GM06990 (cell line): ENCODE data around the gene NDUFB2.
"Not testable (repeated sequence)": the region's sequence is repeated elsewhere in the genome, so short reads cannot be mapped to it uniquely, and the experiment has no call there.

ENCODE experiments used
- DNase-seq: peaks from one replicate; pipeline ENCODE4 v3.0.0-alpha.2; 2011; ENCODE audit not compliant: insufficient read length; ENCODE audit errors: extremely low read depth
- H3K27me3 ChIP-seq: replicated peaks from 2 replicates; pipeline ENCODE4 v1.6.0; 2011; ENCODE audit warnings: low read length; ENCODE audit not compliant: control insufficient read depth, insufficient read depth
- H3K36me3 ChIP-seq: 2 replicates; pipeline ENCODE4 v1.5.1; 2011; ENCODE audit warnings: low read length; ENCODE audit not compliant: control insufficient read depth, insufficient read depth
- H3K4me3 ChIP-seq: replicated peaks from 2 replicates; pipeline ENCODE4 v1.5.1; 2011; ENCODE audit warnings: low read depth, mild to moderate bottlenecking, control low read depth, low read length
- CTCF ChIP-seq: IDR thresholded peaks from 2 replicates; pipeline ENCODE4 v1.5.1; 2011; ENCODE audit warnings: low read length, control low read depth, mild to moderate bottlenecking, inconsistent platforms; ENCODE audit not compliant: insufficient read depth, poor library complexity, severe bottlenecking

NDUFB2 gene

GRCh38 chr7:140698477-140698876 lies 2.0 kb downstream of the NDUFB2 start:
- DNase-seq, result no peak
- H3K4me3 ChIP-seq, result no peak overlapping the region

GRCh38 chr7:140702774-140703173 lies 6.3 kb downstream of the NDUFB2 start:
- peaks cover 10% of the 10 kb centered on the region for H3K36me3 ChIP-seq
- no peak for TF ChIP-seq CTCF
- no peak overlapping the region for H3K4me3 ChIP-seq
- no peak for DNase-seq
- no peaks in the 10 kb centered on the region for H3K27me3 ChIP-seq

More at GRCh38 chr7:140698477-140698876, 2.0 kb downstream of the NDUFB2 start:
- TF ChIP-seq CTCF, result no peak
- Histone ChIP-seq H3K36me3 (no peaks in the 10 kb centered on the region; the same call in 1 of the 2 replicates), H3K27me3 (no peaks in the 10 kb centered on the region)

GRCh38 chr7:140704205-140704604 lies 7.7 kb downstream of the NDUFB2 start:
- no peak overlapping the region for H3K4me3 ChIP-seq
- DNase-seq, result no peak
- H3K36me3 ChIP-seq, result peaks cover 10% of the 10 kb centered on the region
- TF ChIP-seq CTCF, result no peak
- H3K27me3 ChIP-seq, result no peaks in the 10 kb centered on the region

GRCh38 chr7:140707132-140707531 lies 10.6 kb downstream of the NDUFB2 start:
- no peak for DNase-seq
- H3K36me3 ChIP-seq, result peaks cover 10% of the 10 kb centered on the region

GRCh38 chr7:140708764-140709163 lies 12.3 kb downstream of the NDUFB2 start:
- not testable (repeated sequence) for H3K27me3 ChIP-seq, DNase-seq, H3K4me3 ChIP-seq, H3K36me3 ChIP-seq

More at GRCh38 chr7:140707132-140707531, 10.6 kb downstream of the NDUFB2 start:
- no peak for TF ChIP-seq CTCF
- H3K27me3 ChIP-seq, result no peaks in the 10 kb centered on the region
- no peak overlapping the region for H3K4me3 ChIP-seq

- DNase-seq, H3K27me3 ChIP-seq, H3K36me3 ChIP-seq, H3K4me3 ChIP-seq: not testable (repeated sequence)
Measured at GRCh38 chr7:140712392-140712791, 15.9 kb downstream of the NDUFB2 start.

- no peak overlapping the region for H3K4me3 ChIP-seq
- H3K36me3 ChIP-seq, result no peaks in the 10 kb centered on the region; the same call in 1 of the 2 replicates
- no peaks in the 10 kb centered on the region for H3K27me3 ChIP-seq
- DNase-seq, result no peak
- no peak for TF ChIP-seq CTCF
Measured at GRCh38 chr7:140714331-140715040, 18.0 kb downstream of the NDUFB2 start.
